ENCODE measurements around the gene ADAM12.

- TF ChIP-seq, protein P1, sequence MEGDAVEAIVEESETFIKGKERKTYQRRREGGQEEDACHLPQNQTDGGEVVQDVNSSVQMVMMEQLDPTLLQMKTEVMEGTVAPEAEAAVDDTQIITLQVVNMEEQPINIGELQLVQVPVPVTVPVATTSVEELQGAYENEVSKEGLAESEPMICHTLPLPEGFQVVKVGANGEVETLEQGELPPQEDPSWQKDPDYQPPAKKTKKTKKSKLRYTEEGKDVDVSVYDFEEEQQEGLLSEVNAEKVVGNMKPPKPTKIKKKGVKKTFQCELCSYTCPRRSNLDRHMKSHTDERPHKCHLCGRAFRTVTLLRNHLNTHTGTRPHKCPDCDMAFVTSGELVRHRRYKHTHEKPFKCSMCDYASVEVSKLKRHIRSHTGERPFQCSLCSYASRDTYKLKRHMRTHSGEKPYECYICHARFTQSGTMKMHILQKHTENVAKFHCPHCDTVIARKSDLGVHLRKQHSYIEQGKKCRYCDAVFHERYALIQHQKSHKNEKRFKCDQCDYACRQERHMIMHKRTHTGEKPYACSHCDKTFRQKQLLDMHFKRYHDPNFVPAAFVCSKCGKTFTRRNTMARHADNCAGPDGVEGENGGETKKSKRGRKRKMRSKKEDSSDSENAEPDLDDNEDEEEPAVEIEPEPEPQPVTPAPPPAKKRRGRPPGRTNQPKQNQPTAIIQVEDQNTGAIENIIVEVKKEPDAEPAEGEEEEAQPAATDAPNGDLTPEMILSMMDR (IDR thresholded peaks at IDR 0.05) = no peak
- TF ChIP-seq POLR2A (IDR thresholded peaks at IDR 0.05) = no peak
These were observed 232.3 kb downstream of the ADAM12 start for GRCh38 chr10:126156012-126156411.

Data from uterus (tissue), 2 donors.